Left ventricle myocardium inferior (tissue), 1 donor: ENCODE data around the gene POR. TPM values are rescaled to one million over a fixed set of nuclear protein-coding genes. Genes with fewer than 3 reads are reported as not detected.
"Not testable (repeated sequence)": the region's sequence is repeated elsewhere in the genome, so short reads cannot be mapped to it uniquely, and the experiment has no call there.

Experiments
- DNase-seq: peaks from one replicate; pipeline ENCODE4 v3.0.0-alpha.2; 2020
- H3K27ac ChIP-seq: fragments of 200-600 bp; replicated peaks from 2 replicates; pipeline ENCODE4 v1.8.0; 2021
- H3K27me3 ChIP-seq: fragments of 200-600 bp; 2 replicates; pipeline ENCODE4 v1.8.0; 2021; ENCODE audit warnings: low read depth
- H3K36me3 ChIP-seq: fragments of 200-600 bp; 2 replicates; pipeline ENCODE4 v1.8.0; 2021
- H3K4me1 ChIP-seq: fragments of 200-600 bp; 2 replicates; pipeline ENCODE4 v1.8.0; 2021
- H3K4me3 ChIP-seq: fragments of 200-600 bp; 2 replicates; pipeline ENCODE4 v1.8.0; 2021; ENCODE audit warnings: mild to moderate bottlenecking, moderate library complexity
- H3K9me3 ChIP-seq: fragments of 200-600 bp; replicated peaks from 2 replicates; pipeline ENCODE4 v1.8.0; 2021
- CTCF ChIP-seq: fragments of 200-600 bp; IDR thresholded peaks from 2 replicates; pipeline ENCODE4 v1.8.0; 2021; ENCODE audit warnings: antibody characterized with exemption, mild to moderate bottlenecking, borderline replicate concordance
- intact Hi-C: fragments of 100-400 bp; cut with micrococcal nuclease; formaldehyde crosslinking; loops from one replicate; pipeline ENCODE4 v1.11.0; 2022
- total RNA-seq: library from RNA; stranded (reverse); fragmentation: NEBNext Ultra II Directional; extraction: Animal tissue kit (Norgen Biotek cat#: 25700); gene quantifications from one replicate; pipeline ENCODE4 v1.2.1, GENCODE V29; 2021
- donor health status: DM: no; HTN: yes; CAD: no; lungs with severe emphysema.

Gene POR
- total RNA-seq, 1 donor from 2014 or later, result 72.9 TPM

GRCh38 chr7:75998038-75998437, 83.1 kb downstream of the POR start:
- DNase-seq, result no peak
- no peaks in the 10 kb centered on the region for H3K9me3 ChIP-seq
- no peak overlapping the region for H3K4me3 ChIP-seq
- H3K27ac ChIP-seq, result no peak overlapping the region
- intact Hi-C loops, result no loop called here
- no peaks in the 10 kb centered on the region for H3K27me3 ChIP-seq
- H3K4me1 ChIP-seq, result peaks cover 24% of the 10 kb centered on the region
- H3K36me3 ChIP-seq, result peaks cover 11% of the 10 kb centered on the region
- TF ChIP-seq CTCF, result no peak

- intact Hi-C loops, result no loop called here
- no peak overlapping the region for H3K27ac ChIP-seq
- DNase-seq, result no peak
- no peaks in the 10 kb centered on the region for H3K9me3 ChIP-seq
- no peak overlapping the region for H3K4me3 ChIP-seq
- H3K4me1 ChIP-seq, result peaks cover under 1% of the 10 kb centered on the region
- H3K36me3 ChIP-seq, result peaks cover 36% of the 10 kb centered on the region
- no peak for TF ChIP-seq CTCF
- no peaks in the 10 kb centered on the region for H3K27me3 ChIP-seq
These were observed 85.6 kb downstream of the POR start for GRCh38 chr7:76000566-76000965.

GRCh38 chr7:76002139-76002538, 87.2 kb downstream of the POR start:
- H3K4me3 ChIP-seq, result no peak overlapping the region
- peaks cover 32% of the 10 kb centered on the region for H3K36me3 ChIP-seq
- no peaks in the 10 kb centered on the region for H3K27me3 ChIP-seq
- H3K9me3 ChIP-seq, result no peaks in the 10 kb centered on the region
- H3K27ac ChIP-seq, result no peak overlapping the region
- no peak for TF ChIP-seq CTCF
- intact Hi-C loops, result no loop called here
- DNase-seq, result no peak
- H3K4me1 ChIP-seq, result no peaks in the 10 kb centered on the region

GRCh38 chr7:76002822-76003221, 87.9 kb downstream of the POR start:
- H3K27ac ChIP-seq, result no peak overlapping the region
- H3K4me1 ChIP-seq, result no peaks in the 10 kb centered on the region
- intact Hi-C loops, result no loop called here
- no peaks in the 10 kb centered on the region for H3K27me3 ChIP-seq
- H3K9me3 ChIP-seq, result no peaks in the 10 kb centered on the region
- DNase-seq, result no peak
- no peak overlapping the region for H3K4me3 ChIP-seq
- no peak for TF ChIP-seq CTCF
- H3K36me3 ChIP-seq, result peaks cover 32% of the 10 kb centered on the region

- intact Hi-C loops, result no loop called here
- DNase-seq, result no peak
- H3K27me3 ChIP-seq, result no peaks in the 10 kb centered on the region
- no peak overlapping the region for H3K27ac ChIP-seq
- H3K4me3 ChIP-seq, result no peak overlapping the region
- no peaks in the 10 kb centered on the region for H3K9me3 ChIP-seq
- TF ChIP-seq CTCF, result no peak
- peaks cover 32% of the 10 kb centered on the region for H3K36me3 ChIP-seq
- no peaks in the 10 kb centered on the region for H3K4me1 ChIP-seq
These were observed 88.4 kb downstream of the POR start for GRCh38 chr7:76003351-76003750.

- H3K9me3 ChIP-seq, intact Hi-C loops, DNase-seq, H3K27me3 ChIP-seq, H3K4me3 ChIP-seq, H3K4me1 ChIP-seq, H3K27ac ChIP-seq: not testable (repeated sequence)
- H3K36me3 ChIP-seq, result peaks cover 32% of the 10 kb centered on the region
These were observed 90.0 kb downstream of the POR start for GRCh38 chr7:76005004-76005403.
